SKM-1 treated with dmso at 0.1 percent for 144 hours (cell line): ENCODE measurements around the gene XCL2.
"Not testable (repeated sequence)": the region's sequence is repeated elsewhere in the genome, so short reads cannot be mapped to it uniquely, and the experiment has no call there.

Experiments
- DNase-seq: peaks from one replicate; lab custom pipeline; 2025; ENCODE audit not compliant: unreplicated experiment; lab: John Stamatoyannopoulos, UW

Gene XCL2

GRCh38 chr1:168560370-168560769 is 16.6 kb upstream of the XCL2 start:
- no peak for DNase-seq

DNA sequence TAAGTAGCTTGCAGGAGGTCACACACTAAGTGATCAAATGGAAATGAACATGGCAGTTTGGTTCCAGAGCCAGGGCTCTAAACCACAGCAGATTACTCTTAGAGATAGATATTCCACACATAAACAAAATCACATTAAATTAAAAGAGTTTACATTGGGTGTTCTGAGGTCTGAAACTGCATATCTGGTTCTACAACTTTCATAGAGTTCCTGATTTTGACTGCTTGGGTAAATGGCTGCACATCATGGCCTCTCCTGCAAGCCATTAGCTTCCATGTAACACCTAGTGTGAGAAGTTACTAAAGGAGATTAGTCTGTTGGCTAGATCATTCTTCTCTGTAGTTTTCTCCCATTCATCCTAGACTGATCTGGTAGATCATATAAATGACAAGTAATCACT is 12.8 kb upstream of the XCL2 start:
- no peak for DNase-seq

- DNase-seq, result no peak
Observed at GRCh38 chr1:168555508-168556046, 11.8 kb upstream of the XCL2 start.

DNA sequence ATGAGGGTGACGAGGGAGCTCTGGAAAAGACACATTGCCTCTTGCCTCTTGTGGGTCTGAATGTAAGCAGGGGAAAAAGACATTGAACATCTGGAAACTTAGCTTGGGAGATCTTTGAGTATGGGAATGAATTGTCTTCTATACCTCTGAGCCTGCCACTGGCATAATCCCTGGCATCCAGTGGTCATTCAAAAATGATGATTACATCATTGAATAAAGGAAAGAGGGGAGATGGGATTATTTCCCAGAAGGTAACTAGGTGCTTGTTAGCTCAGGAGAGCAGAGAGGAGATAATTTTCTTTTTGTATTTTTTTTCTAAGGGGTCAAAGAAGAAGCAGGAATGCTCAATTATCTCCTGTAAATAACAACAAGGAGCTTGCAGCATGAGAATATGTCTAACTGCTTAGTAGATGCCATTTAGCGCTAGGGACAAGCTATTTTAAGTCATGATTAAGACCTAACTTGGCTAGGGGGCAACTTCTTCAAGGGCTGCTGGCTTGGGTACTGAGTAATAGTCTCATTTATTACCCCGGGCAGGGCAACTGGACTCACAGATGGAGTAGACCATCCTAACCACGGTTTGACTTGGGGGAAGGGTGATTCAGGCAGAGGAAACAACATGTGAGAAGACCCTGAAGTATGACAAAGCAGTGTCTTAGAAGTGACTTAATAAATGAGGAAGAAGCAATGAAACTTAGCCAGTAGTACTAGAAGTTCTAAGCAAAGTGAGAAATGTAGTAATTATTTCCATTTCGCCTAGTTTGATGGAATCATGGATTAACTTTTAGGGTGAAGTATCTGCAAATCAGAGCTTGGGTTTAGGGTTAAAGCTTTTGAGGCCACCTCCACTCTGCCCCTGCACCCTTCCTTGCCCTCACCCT is 11.0 kb upstream of the XCL2 start:
- no peak for DNase-seq

DNA sequence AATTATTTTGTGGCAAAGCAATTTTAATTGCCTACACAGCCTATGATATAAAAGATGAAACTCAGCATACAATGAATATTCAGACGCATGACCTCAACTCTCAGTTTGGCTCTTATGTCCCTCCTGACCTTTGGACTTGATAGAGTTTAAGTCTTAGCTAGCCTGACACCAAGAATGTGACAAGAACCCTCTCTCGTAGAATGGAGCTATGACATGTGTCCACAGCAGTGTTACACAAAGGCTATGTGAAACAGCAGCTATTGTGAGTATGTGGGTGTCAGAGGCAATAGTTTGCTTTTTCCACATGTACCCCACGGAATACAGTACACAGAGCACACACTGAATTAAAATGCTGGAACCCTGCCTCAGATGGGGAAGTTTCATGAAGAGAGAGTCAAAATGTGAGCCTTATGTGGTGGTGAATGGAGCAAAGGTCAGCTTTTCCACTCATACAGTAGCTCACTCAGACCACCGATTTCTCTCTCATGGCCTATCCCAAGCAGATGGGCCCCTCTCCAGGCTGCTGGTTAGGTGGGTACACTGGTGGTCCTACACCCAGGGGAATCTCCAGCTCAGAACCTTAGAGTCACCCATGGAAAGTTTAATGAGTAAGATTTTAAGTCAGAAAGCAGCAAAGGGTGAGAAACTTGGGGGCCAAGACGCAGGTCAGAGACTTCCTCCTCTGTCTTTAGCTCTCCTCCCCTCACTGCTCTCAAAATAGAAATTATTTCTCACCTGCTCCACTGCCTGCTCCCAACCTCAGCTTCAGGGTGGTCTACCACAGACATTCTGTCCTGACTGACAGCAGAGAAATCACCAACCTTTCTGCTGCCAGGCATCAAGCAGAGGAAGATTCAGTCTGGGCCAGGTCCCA is 10.1 kb upstream of the XCL2 start:
- DNase-seq, result no peak

DNA sequence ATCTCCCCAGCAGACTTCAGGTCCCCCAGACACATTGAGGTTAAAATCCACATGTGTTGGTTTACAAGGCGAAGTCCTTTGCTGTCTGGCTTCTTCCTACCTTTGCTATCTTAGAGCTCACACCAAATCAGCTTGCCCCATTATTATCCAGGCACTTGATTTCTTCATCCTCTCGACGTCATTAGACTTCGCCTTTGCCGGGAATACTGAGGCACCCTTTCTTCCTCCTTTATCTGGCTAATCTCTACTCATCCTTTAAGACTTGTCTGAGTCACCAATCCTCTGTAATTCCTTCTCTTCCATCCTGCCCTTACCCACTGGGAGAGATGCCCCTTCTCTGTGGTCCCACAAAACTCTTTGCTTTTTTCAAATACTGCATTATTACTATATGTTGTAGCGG is 9.2 kb upstream of the XCL2 start:
- no peak for DNase-seq

GRCh38 chr1:168551688-168552087 is 7.9 kb upstream of the XCL2 start:
- no peak for DNase-seq

DNA sequence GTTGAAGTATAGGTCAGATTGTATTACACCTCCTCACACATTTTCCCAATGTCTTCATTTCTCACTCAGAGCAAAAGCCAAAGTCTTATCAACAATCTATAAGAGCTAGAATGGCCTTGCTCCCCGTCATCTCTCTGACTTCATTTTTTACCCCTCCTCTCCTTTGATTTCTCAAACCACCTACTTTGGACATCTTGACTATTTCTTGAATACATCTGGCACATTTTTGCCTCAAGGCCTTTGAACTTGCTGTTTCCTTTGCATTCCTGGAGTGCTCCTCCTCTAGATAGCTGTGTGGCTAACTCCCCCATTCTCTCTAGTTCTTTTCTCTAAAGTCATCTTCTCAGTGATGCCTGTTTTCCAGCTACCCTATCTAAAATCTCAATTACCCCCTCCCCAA is 7.2 kb upstream of the XCL2 start:
- DNase-seq, result no peak

DNA sequence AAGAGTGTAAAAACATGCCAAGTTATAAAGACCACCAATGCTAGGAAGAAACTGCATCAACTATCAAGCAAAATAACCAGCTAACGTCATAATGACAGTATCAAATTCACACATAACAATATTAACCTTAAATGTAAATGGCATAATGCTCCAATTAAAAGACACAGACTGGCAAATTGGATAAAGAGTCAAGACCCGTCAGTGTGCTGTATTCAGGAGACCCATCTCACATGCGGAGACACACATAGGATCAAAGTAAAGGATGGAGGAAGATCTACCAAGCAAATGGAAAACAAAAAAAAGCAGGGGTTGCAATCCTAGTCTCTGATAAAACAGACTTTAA is 2.7 kb upstream of the XCL2 start:
- DNase-seq, result not testable (repeated sequence)

DNA sequence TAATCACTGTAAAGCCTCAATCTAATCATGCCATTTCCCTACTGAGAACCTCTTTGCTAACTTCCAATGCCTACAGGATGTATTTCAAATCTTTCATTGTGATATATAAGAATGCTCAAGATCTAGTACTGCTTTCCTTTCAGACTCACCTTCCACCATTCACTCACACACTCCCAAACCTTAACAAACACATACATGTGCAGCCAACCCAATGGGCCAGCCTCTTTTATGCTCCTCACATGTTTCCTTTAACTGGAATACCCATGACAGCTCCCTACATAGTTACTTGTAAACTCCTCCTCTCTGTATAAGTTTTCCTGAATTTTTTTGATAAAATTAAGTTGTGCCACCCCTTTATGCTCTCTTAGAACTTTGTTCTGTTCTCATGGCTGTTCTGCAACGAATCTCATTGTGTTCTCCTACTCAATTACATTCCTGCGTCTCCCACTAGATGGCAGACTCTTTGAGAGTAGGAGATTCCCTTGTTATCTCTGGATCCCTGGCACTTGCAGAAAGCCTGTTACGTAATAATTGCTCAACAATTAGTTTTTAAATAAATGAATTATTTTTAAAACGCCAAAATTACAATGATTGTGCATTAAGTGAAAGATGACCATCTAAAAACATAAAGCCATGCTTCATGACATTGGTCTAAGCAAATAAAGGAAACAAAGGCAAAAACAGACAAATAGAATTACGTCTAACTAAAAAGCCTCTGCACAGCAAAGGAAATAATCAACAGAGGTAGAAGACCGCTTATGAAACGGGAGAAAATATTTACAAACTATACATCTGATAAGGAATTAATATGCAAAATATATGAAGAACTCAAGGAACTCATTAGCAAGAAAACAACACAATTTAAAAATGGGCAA is 2.1 kb upstream of the XCL2 start:
- peak; percentile 58 for DNase-seq

DNA sequence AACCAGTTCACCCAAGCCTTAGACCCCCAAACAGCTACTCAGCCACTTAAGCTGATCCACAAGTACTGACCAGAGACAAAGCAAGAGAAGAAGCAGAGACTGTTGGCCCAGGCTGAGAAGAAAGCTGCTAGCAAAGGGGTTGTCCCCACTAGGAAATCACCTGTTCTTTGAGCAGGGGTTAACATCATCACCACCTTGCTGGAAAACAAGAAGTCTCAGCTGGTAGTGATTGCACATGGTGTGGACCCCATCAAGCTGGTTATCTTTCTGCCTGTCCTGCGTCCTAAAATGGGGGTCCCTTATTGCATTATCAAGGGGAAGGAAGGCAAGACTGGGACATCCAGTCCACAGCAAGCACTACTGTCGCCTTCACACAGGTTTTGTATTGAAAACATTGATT is 819 bp downstream of the XCL2 start:
- DNase-seq, result not testable (repeated sequence)

GRCh38 chr1:168540798-168541197 is 3.0 kb downstream of the XCL2 start:
- not testable (repeated sequence) for DNase-seq

GRCh38 chr1:168535536-168535935 is 8.3 kb downstream of the XCL2 start:
- DNase-seq, result peak; percentile 91

DNA sequence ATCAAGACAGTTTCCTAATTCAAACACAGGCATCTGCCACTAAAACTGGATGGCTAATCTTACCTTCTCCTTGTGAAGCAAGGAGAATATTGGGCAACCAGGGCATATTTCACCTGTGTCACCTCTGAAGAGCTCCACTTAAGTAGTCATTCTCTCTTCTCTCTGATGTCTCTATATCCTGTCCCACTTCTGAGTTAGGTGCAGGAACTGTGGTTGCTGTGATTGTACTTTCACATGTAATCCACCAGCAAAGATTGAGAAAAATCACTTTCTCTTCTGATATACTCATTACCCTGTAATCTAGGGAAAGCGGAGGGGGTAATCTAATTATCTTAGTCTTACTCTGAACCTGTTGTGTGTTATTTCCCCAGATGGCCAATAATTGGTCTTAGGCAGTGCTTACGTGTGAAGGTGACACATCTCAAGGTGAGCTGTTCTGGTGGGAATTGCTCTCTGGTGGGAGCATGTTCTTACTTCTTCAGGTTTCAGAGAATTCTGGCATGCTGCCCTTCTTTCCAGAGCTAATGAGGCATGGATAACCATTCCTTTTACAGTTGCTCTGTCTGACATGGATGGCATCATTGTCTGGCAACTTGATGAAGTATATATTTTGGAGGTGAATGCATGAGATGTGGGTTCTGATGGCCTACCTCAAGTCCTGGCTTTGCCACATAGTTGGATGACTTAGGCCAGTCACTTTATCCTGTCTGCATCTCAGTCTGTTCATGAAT is 12.0 kb downstream of the XCL2 start:
- no peak for DNase-seq

GRCh38 chr1:168529518-168529917 is 14.3 kb downstream of the XCL2 start:
- DNase-seq, result no peak

DNA sequence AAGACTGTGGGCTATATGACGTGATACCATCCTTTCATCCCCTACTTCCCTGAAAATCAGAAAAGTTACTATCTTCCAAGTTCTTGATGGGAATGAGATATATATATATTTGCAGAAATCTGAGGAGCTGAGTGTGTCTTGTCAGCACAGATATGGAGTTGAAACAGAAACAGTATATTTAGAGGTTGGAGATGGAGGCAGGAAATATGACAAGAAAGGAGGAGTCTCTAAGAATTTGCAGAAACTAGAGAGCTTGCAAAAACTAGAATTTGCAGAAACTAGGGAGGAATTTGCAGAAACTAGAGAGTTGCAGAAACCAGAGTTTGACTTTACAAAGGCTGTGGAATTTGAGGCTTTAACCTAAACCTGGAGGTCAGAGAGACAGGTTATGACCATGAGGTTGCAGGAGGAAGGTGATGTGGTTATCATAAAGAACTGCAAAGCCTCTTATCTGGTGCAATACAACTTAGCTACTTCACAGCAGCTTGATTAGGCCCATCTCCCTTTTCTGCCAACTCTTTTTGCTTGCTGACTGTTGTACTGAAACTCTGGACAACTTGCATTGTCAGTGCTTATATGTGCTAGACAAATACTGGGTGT is 22.3 kb downstream of the XCL2 start:
- no peak for DNase-seq

DNA sequence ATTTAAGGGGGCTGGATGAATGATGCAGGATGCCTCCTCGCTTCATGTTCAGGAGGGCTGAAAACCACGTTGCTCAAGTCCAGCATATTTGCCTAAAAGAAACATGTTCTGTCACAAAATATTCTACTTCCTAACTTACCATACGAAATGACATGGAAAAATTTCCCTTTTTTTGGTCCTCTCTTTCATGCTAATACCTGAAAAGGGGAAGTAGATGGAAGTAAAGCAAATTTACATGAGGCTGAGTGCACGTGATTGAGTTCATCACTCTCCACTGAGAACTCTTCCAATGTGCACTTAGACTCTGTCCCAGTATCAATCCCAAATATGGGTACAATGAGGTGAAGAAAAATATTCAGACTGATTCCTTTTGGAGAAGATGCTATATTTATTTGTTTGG is 23.0 kb downstream of the XCL2 start:
- DNase-seq, result peak; percentile 25

- DNase-seq, result no peak
Observed at GRCh38 chr1:168520052-168520751, 23.6 kb downstream of the XCL2 start.

DNA sequence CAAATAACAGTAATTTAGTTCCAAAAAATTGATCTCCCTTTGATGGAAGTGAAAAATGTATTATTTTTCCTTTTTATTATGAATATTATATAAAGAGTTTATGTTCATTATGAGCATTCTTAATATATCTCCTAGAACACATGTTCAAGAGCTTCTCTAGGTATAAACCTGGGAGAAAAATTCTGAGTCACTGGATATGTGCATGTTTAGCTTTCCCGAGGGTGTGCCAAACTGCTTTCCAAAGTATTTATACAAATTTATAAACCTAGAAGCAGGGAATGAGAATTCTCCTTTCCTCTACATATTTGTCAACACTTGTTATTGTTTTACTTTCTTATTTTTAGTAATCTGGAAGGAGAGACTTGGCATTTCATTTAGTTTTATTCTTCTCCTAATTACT is 25.0 kb downstream of the XCL2 start:
- no peak for DNase-seq
